ENCODE measurements around the gene HOMER2. TPM values are rescaled to one million over a fixed set of nuclear protein-coding genes. Genes with fewer than 3 reads are reported as not detected.

Gene HOMER2
- total and polyA plus RNA-seq, 10 donors = 2.1 to 24.3 (median 11.7) TPM

DNA sequence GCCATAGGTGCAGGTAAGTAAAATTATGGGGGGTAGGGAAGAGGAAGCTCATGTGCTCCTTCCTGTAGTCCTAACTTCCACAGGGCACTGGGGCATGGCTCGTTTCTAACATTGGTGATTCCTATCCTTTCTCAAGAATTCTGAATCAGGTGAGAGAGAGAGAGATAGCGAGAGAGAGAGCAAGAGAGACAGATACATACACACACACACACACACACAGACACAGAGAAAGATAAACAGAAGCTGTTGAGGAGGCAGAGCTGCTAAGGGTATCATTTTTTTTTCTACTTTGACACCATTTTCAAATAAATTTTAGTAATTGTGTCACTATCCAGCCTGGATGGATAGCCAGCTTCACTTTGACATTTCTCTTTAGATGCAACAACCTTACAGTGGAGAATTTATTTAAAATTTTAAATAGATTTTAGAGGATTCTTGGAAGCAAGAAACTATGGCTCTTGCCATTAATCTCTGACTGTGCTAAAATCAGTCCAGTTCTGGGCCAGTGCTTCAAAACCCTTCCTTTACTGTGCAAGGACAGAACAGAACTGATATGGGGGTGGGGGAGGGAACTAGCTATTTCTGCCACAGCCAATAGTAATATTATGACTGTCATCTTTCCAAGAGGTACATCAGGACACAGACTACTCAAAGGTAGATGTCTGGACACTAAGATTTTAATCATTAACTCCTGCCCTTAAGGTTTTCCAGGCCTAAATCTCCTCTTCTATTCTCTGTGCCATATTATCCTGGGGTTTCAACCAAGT, 18.9 kb upstream of the HOMER2 start:
- Histone ChIP-seq H3K27ac (no peak overlapping the region), H3K9me3 (no peaks in the 10 kb centered on the region), H3K4me3 (no peak overlapping the region), H3K36me3 (no peaks in the 10 kb centered on the region), H3K4me1 (no peaks in the 10 kb centered on the region), H3K27me3 (replicated peaks in 1 of 7) (no peaks in the 10 kb centered on the region)
- no peak for TF ChIP-seq POLR2AphosphoS5 (IDR thresholded peaks at IDR 0.05)
- TF ChIP-seq, protein P1, sequence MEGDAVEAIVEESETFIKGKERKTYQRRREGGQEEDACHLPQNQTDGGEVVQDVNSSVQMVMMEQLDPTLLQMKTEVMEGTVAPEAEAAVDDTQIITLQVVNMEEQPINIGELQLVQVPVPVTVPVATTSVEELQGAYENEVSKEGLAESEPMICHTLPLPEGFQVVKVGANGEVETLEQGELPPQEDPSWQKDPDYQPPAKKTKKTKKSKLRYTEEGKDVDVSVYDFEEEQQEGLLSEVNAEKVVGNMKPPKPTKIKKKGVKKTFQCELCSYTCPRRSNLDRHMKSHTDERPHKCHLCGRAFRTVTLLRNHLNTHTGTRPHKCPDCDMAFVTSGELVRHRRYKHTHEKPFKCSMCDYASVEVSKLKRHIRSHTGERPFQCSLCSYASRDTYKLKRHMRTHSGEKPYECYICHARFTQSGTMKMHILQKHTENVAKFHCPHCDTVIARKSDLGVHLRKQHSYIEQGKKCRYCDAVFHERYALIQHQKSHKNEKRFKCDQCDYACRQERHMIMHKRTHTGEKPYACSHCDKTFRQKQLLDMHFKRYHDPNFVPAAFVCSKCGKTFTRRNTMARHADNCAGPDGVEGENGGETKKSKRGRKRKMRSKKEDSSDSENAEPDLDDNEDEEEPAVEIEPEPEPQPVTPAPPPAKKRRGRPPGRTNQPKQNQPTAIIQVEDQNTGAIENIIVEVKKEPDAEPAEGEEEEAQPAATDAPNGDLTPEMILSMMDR (IDR thresholded peaks at IDR 0.05 in 8 of 11, conservative IDR thresholded peaks at IDR 0.05 in 3 of 11) = no peak
- TF ChIP-seq POLR2A (IDR thresholded peaks at IDR 0.05) = no peak
- no peak for DNase-seq
- intact Hi-C loops (cut with DNase I; ENCODE audit: low total_unique reads) = no loop called here
- WGBS, 5 donors = 64 to 94% (median 74%) methylated on average over 2 of the region's 2 CpGs

DNA sequence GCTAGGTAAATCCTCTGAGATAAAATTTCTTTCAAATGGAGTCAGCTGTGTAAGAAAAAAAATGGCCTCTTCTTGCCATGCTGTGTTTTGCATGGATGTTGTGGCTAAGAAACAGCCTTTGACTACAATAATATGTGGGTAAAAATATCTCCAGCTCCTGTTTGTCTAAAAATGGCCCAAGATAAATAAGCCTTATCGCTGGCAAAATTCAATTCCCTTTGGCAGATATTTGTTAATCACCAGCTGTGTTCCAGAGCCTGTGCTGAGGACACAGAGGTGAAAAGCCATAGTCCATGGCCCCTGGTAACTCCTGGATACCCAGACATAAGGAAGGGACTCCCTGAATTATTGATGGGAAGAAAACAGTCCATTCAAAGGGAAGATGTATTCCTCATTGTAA, 18.2 kb upstream of the HOMER2 start:
- no peak overlapping the region for H3K4me3 ChIP-seq
- H3K27me3 ChIP-seq (replicated peaks in 1 of 7) = no peaks in the 10 kb centered on the region
- H3K27ac ChIP-seq = no peak overlapping the region
- H3K36me3 ChIP-seq = no peaks in the 10 kb centered on the region
- WGBS, 5 donors = 80 to 97% (median 92%) methylated on average over 1 of the region's 1 CpG
- H3K4me1 ChIP-seq = no peaks in the 10 kb centered on the region
- no peak for DNase-seq
- TF ChIP-seq POLR2A (IDR thresholded peaks at IDR 0.05) = no peak
- TF ChIP-seq, protein P1 (IDR thresholded peaks at IDR 0.05 in 8 of 11, conservative IDR thresholded peaks at IDR 0.05 in 3 of 11) = no peak
- TF ChIP-seq POLR2AphosphoS5 (IDR thresholded peaks at IDR 0.05) = no peak
- H3K9me3 ChIP-seq = no peaks in the 10 kb centered on the region
- intact Hi-C loops (cut with DNase I; ENCODE audit: low total_unique reads) = no loop called here

DNA sequence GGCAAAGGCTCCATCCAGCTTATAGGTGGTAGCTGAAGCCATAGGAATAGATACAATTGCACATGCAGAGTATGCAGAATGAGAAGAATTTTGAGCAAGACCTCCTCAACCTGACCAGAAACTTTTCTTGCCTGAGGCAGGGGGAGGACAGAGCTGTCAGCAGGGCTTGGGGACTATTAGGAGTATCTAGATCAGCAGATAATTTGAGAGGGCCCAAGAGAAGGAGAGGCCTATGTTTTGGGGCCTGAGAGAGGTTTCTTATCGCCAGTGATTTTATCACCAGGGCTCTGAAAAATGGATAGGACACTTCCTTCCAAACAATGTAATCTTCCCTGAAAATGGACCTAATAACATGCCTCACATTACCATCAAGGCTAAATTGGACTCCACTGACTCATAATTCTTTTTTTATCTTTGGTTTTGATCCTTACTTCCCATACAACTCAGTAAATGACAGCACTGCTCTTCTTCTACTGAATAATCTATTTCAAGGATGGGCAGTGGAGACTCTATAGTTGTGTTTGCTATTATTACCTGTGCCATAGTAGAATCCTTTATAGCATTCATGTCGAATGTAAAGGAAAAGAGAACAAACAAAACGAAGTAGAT, 17.7 kb upstream of the HOMER2 start:
- TF ChIP-seq POLR2AphosphoS5 (IDR thresholded peaks at IDR 0.05) (no peak), POLR2A (IDR thresholded peaks at IDR 0.05) (no peak)
- TF ChIP-seq, protein P1 (IDR thresholded peaks at IDR 0.05 in 8 of 11, conservative IDR thresholded peaks at IDR 0.05 in 3 of 11) = no peak
- Histone ChIP-seq H3K27me3 (replicated peaks in 1 of 7) (no peaks in the 10 kb centered on the region), H3K9me3 (no peaks in the 10 kb centered on the region), H3K27ac (no peak overlapping the region), H3K36me3 (no peaks in the 10 kb centered on the region), H3K4me1 (no peaks in the 10 kb centered on the region), H3K4me3 (no peak overlapping the region)
- DNase-seq = no peak
- intact Hi-C loops (cut with DNase I; ENCODE audit: low total_unique reads) = no loop called here
- WGBS, 5 donors = 71 to 82% (median 73%) methylated on average over 3 of the region's 3 CpGs

DNA sequence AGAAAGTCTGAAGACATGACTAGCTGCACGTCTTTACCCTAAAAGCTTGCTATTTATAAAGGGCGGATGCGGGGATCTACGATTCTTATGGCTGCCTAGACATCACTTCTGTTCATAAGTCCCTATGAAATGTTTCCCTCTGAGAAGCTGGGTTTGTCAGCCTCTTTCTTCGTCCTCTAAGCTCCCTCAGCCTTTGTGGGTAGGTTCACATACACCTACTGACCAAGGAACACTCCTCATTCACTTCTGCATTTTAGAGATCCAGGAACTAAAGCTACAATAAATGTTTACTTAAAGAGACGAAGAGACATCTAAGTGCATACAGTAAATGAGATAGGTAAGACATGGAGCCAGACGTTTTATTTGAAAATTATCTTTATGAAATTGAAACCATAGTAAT, 16.8 kb upstream of the HOMER2 start:
- Histone ChIP-seq H3K4me1 (no peaks in the 10 kb centered on the region), H3K27ac (no peak overlapping the region), H3K4me3 (no peak overlapping the region), H3K9me3 (no peaks in the 10 kb centered on the region), H3K36me3 (no peaks in the 10 kb centered on the region), H3K27me3 (replicated peaks in 1 of 7) (no peaks in the 10 kb centered on the region)
- 79 to 86% (median 84%) methylated on average over 7 of the region's 7 CpGs for WGBS, 5 donors
- TF ChIP-seq POLR2A (IDR thresholded peaks at IDR 0.05) (no peak), POLR2AphosphoS5 (IDR thresholded peaks at IDR 0.05) (no peak)
- TF ChIP-seq, protein P1 (IDR thresholded peaks at IDR 0.05 in 8 of 11, conservative IDR thresholded peaks at IDR 0.05 in 3 of 11) = no peak
- no peak for DNase-seq
- intact Hi-C loops (cut with DNase I; ENCODE audit: low total_unique reads) = no loop called here
